CD4-positive, alpha-beta T cell (primary cell): ENCODE data around the gene FAM222A. TPM values are rescaled to one million over a fixed set of nuclear protein-coding genes. Genes with fewer than 3 reads are reported as not detected.
A peak's percentile ranks its signal among the peaks of the same experiment; 100 is the strongest.

Experiments
- ATAC-seq: fragments of 200-7000 bp; cut with Tn5 transposase; one replicate; pipeline ENCODE4 v1.10.0; 2022; ENCODE audit warnings: mild to moderate bottlenecking; ENCODE audit not compliant: poor library complexity
- CTCF ChIA-PET: fragments of 350-600 bp; sonication (Branson Sonifier 250); formaldehyde crosslinking; loops from one replicate; lab custom pipeline; 2021; ENCODE audit warnings: antibody characterized with exemption, inconsistent platforms; lab: Charles Lee
- POLR2A ChIA-PET: fragments of 350-600 bp; sonication (Branson Sonifier 250); formaldehyde crosslinking; loops from one replicate; lab custom pipeline; 2021; ENCODE audit warnings: antibody characterized with exemption, inconsistent platforms; lab: Charles Lee
- DNase-seq, 14 experiments: peaks; one replicate each; pipeline ENCODE4 v3.0.0-alpha.2; 2013 to 2020; ENCODE audit warnings: mixed read lengths in 2 of 14
- H3K27ac ChIP-seq, 2 donors: one replicate each; pipeline versions ENCODE4 v1.5.1 to v1.7.0; 2013; ENCODE audit warnings: low read length in 2 of 2, low read depth in 1 of 2, mild to moderate bottlenecking in 1 of 2
- H3K27me3 ChIP-seq, 2 experiments: 1 replicate in 1 of 2; 2 replicates in 1 of 2; pipeline versions ENCODE4 v1.6.1 to v1.7.0; 2013; ENCODE audit warnings: low read length in 2 of 2, control low read depth in 1 of 2, mild to moderate bottlenecking in 1 of 2, moderate library complexity in 1 of 2; ENCODE audit not compliant: insufficient read depth in 2 of 2, control insufficient read depth in 1 of 2
- H3K36me3 ChIP-seq: one replicate; pipeline ENCODE4 v1.6.1; 2013; ENCODE audit warnings: low read length, control low read depth; ENCODE audit not compliant: insufficient read depth
- H3K4me1 ChIP-seq: one replicate; pipeline ENCODE4 v1.6.1; 2013; ENCODE audit warnings: low read length, control low read depth; ENCODE audit not compliant: insufficient read depth
- H3K4me3 ChIP-seq: one replicate; pipeline ENCODE4 v1.5.1; 2013; ENCODE audit warnings: mild to moderate bottlenecking, low read length, moderate library complexity
- H3K9me3 ChIP-seq, 2 experiments: 1 replicate in 1 of 2; 2 replicates in 1 of 2; pipeline versions ENCODE4 v1.6.1 to v1.7.0; 2013; ENCODE audit warnings: low read length in 2 of 2, mild to moderate bottlenecking in 2 of 2, control low read depth in 1 of 2, moderate library complexity in 1 of 2; ENCODE audit not compliant: control insufficient read depth in 1 of 2, insufficient read depth in 1 of 2
- H3K27ac Mint-ChIP-seq: one replicate; pipeline ENCODE4 v1.8.0; 2020; ENCODE audit warnings: mixed read lengths
- H3K27me3 Mint-ChIP-seq: one replicate; pipeline ENCODE4 v1.8.0; 2021; ENCODE audit warnings: mixed read lengths
- H3K36me3 Mint-ChIP-seq: one replicate; pipeline ENCODE4 v1.8.0; 2021; ENCODE audit warnings: low read depth, mixed read lengths
- H3K4me1 Mint-ChIP-seq: one replicate; pipeline ENCODE4 v1.8.0; 2021; ENCODE audit warnings: low read depth, mixed read lengths
- H3K4me3 Mint-ChIP-seq: one replicate; pipeline ENCODE4 v1.8.0; 2020; ENCODE audit warnings: mild to moderate bottlenecking, mixed read lengths
- H3K9me3 Mint-ChIP-seq: one replicate; pipeline ENCODE4 v1.8.0; 2020; ENCODE audit warnings: mixed read lengths
- intact Hi-C, 2 experiments: fragments of 100-400 bp; cut with DNase I in 1 of 2; cut with micrococcal nuclease in 1 of 2; formaldehyde crosslinking; loops; one replicate each; pipeline versions ENCODE4 v1.15.1 to v1.9.0; 2023 to 2025; cut with DNase I, micrococcal nuclease
- total RNA-seq, 174 experiments: library from RNA in 2 of 174; stranded (reverse) in 2 of 174; gene quantifications; one replicate each; pipeline ENCODE4 v1.2.3 and lab custom pipeline; 2021 to 2026
- TF ChIP-seq, protein P1 (sequence below): fragments of 200-600 bp; IDR thresholded peaks from one replicate; pipeline ENCODE4 v1.8.0; 2022; ENCODE audit warnings: antibody characterized with exemption, mild to moderate bottlenecking

The FAM222A gene
- total RNA-seq, 2 experiments from 2014 or later, result 1.1 to 1.7 TPM

- POLR2A ChIA-PET, result no interaction called here
These were observed 49.7 kb downstream of the FAM222A start for GRCh38 chr12:109763201-109763841.

DNA sequence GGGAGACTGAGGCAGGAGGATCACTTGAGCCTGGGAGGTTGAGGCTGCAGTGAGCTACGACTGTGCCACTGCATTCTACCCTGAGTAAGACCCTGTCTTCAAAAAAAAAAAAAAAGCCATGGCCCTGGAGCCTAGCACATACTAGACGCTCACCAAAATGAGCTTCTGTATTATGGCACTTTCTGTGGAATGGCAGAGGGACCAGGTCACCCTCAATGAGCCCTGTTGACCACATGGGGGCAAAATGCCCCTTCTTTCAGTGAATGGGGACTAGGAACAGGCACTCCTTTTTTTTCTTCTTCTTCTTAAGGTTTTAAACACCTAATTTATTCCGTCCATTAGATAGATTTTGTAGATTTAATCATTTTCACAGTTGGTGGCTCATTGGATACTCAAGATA, 50.5 kb downstream of the FAM222A start:
- Histone ChIP-seq H3K4me1 (no peaks in the 10 kb centered on the region), H3K27ac (no peak overlapping the region), H3K9me3 (peaks cover 0 to 12% of the 10 kb centered on the region in 2 experiments), H3K36me3 (no peaks in the 10 kb centered on the region), H3K4me3 (no peak overlapping the region), H3K27me3 (no peaks in the 10 kb centered on the region)
- DNase-seq (no peak), ATAC-seq (no peak)
- TF ChIP-seq, protein P1, sequence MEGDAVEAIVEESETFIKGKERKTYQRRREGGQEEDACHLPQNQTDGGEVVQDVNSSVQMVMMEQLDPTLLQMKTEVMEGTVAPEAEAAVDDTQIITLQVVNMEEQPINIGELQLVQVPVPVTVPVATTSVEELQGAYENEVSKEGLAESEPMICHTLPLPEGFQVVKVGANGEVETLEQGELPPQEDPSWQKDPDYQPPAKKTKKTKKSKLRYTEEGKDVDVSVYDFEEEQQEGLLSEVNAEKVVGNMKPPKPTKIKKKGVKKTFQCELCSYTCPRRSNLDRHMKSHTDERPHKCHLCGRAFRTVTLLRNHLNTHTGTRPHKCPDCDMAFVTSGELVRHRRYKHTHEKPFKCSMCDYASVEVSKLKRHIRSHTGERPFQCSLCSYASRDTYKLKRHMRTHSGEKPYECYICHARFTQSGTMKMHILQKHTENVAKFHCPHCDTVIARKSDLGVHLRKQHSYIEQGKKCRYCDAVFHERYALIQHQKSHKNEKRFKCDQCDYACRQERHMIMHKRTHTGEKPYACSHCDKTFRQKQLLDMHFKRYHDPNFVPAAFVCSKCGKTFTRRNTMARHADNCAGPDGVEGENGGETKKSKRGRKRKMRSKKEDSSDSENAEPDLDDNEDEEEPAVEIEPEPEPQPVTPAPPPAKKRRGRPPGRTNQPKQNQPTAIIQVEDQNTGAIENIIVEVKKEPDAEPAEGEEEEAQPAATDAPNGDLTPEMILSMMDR, result no peak
- Mint-ChIP-seq H3K9me3 (no peaks in the 10 kb centered on the region), H3K4me3 (no peak overlapping the region), H3K36me3 (no peaks in the 10 kb centered on the region), H3K4me1 (no peaks in the 10 kb centered on the region), H3K27ac (no peak overlapping the region), H3K27me3 (no peaks in the 10 kb centered on the region)
- intact Hi-C loops, result no loop called here
- CTCF ChIA-PET, result interaction anchor here (1.1 kb wide), 1 partner anchor 11 kb away, joined by 3 read pairs; no protein-coding TSS in a partner anchor
- POLR2A ChIA-PET, result no interaction called here

More at GRCh38 chr12:109763201-109763841, 49.7 kb downstream of the FAM222A start:
- Histone ChIP-seq H3K4me1 (no peaks in the 10 kb centered on the region), H3K27me3 (no peaks in the 10 kb centered on the region), H3K36me3 (no peaks in the 10 kb centered on the region), H3K27ac (no peak overlapping the region), H3K4me3 (no peak overlapping the region), H3K9me3 (peaks cover 0 to 16% of the 10 kb centered on the region in 2 experiments)
- Mint-ChIP-seq H3K36me3 (no peaks in the 10 kb centered on the region), H3K4me3 (no peak overlapping the region), H3K27me3 (no peaks in the 10 kb centered on the region), H3K27ac (no peak overlapping the region), H3K9me3 (no peaks in the 10 kb centered on the region), H3K4me1 (no peaks in the 10 kb centered on the region)
- TF ChIP-seq, protein P1, result no peak
- CTCF ChIA-PET, result interaction anchor here (1.1 kb wide), 1 partner anchor 12 kb away, joined by 3 read pairs; no protein-coding TSS in a partner anchor
- ATAC-seq, result no peak
- intact Hi-C loops, result no loop called here
- peak in 2 of 14 experiments; percentile 28 to 57 for DNase-seq

DNA sequence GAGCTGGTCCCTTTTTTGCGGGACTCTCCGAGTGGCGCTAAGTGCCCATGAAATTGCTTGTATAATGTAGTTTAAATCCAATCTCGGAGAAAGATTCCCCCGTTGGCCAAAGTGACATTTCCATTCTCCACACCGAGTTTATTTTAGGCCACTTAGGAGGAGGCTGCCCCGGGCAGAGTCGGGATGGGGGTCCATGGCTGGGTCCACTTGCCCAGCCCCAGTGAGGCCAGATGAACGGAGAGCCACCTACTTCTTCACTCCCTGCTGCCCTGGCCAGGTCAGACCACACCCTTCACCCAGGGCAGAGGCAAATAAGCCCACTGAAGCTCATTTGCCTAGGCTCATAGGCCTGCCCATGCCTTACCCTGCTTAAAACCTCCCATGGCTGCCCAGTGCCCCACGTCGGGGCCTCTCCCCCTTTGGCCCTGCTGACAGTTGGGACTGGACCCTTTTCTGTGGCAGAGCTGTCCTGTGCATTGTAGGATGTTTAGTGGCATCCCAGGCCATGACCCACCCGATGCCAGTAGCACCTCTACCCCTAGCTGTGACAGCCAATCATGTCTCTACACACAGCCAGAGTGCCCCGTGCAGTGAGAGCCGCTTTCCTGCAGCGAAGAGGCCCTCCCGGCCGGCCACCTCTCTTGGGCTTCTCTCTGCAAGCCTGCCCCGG, 51.3 kb downstream of the FAM222A start:
- Histone ChIP-seq H3K27ac (no peak overlapping the region), H3K9me3 (peaks cover 0 to 12% of the 10 kb centered on the region in 2 experiments), H3K27me3 (no peaks in the 10 kb centered on the region), H3K4me1 (no peaks in the 10 kb centered on the region), H3K36me3 (no peaks in the 10 kb centered on the region), H3K4me3 (no peak overlapping the region)
- Mint-ChIP-seq H3K9me3 (no peaks in the 10 kb centered on the region), H3K27ac (no peak overlapping the region), H3K4me3 (no peak overlapping the region), H3K27me3 (no peaks in the 10 kb centered on the region), H3K4me1 (no peaks in the 10 kb centered on the region), H3K36me3 (no peaks in the 10 kb centered on the region)
- intact Hi-C loops, result no loop called here
- ChIA-PET CTCF (interaction anchor here (1.1 kb wide), 1 partner anchor 9 kb away, joined by 3 read pairs; no protein-coding TSS in a partner anchor), POLR2A (no interaction called here)
- TF ChIP-seq, protein P1, result no peak
- DNase-seq (peak in 1 of 14 experiments; percentile 14), ATAC-seq (no peak)
